GM23338 (cell line): Measurements from ENCODE around the gene CCDC73. TPM values are rescaled to one million over a fixed set of nuclear protein-coding genes. Genes with fewer than 3 reads are reported as not detected.

Experiments
- ATAC-seq: fragments of 200-7000 bp; cut with Tn5 transposase; 3 replicates; pipeline ENCODE4 v1.9.1; 2020
- DNase-seq: peaks from one replicate; pipeline ENCODE4 v3.0.0-alpha.2; 2015; ENCODE audit warnings: low spot score
- H2AFZ ChIP-seq: fragments of 200-600 bp; sonication (generic); 2 replicates; pipeline ENCODE4 v1.8.0; 2016; ENCODE audit warnings: antibody characterized with exemption, mild to moderate bottlenecking, moderate library complexity
- H3F3A ChIP-seq: fragments of 200-600 bp; sonication (generic); replicated peaks from 2 replicates; pipeline ENCODE4 v1.8.0; 2017; ENCODE audit warnings: antibody characterized with exemption, mixed run types, low read depth
- H3K27ac ChIP-seq: fragments of 200-600 bp; sonication (generic); 2 replicates; pipeline ENCODE4 v1.6.1; 2016; ENCODE audit warnings: low read depth
- H3K27me3 ChIP-seq: fragments of 200-600 bp; sonication (generic); 2 replicates; pipeline ENCODE4 v1.8.0; 2016; ENCODE audit warnings: mild to moderate bottlenecking, mixed run types, moderate library complexity; ENCODE audit not compliant: insufficient read depth
- H3K36me3 ChIP-seq: fragments of 200-600 bp; sonication (generic); 2 replicates; pipeline ENCODE4 v1.8.0; 2016; ENCODE audit warnings: mild to moderate bottlenecking; ENCODE audit not compliant: insufficient read depth
- H3K4me1 ChIP-seq: fragments of 200-600 bp; sonication (generic); 2 replicates; pipeline ENCODE4 v1.8.0; 2016; ENCODE audit warnings: mild to moderate bottlenecking, moderate library complexity; ENCODE audit not compliant: insufficient read depth
- H3K4me2 ChIP-seq: fragments of 200-600 bp; sonication (generic); 2 replicates; pipeline ENCODE4 v1.7.1; 2017; ENCODE audit warnings: mixed run types
- H3K4me3 ChIP-seq: fragments of 200-600 bp; sonication (generic); 2 replicates; pipeline ENCODE4 v1.6.1; 2016; ENCODE audit warnings: mixed run types
- H3K79me2 ChIP-seq: fragments of 200-600 bp; sonication (generic); replicated peaks from 2 replicates; pipeline ENCODE4 v1.8.0; 2017; ENCODE audit warnings: mild to moderate bottlenecking; ENCODE audit not compliant: insufficient read depth
- H3K9me2 ChIP-seq: fragments of 200-600 bp; sonication (generic); 2 replicates; pipeline ENCODE4 v1.8.0; 2017; ENCODE audit not compliant: insufficient read depth
- H4K20me1 ChIP-seq: fragments of 200-600 bp; sonication (generic); replicated peaks from 2 replicates; pipeline ENCODE4 v1.8.0; 2017; ENCODE audit warnings: mild to moderate bottlenecking; ENCODE audit not compliant: insufficient read depth
- H3K27ac Mint-ChIP-seq: 2 replicates; pipeline ENCODE4 v1.8.0; 2020; ENCODE audit warnings: inconsistent platforms, mild to moderate bottlenecking, moderate library complexity, mixed read lengths
- H3K27me3 Mint-ChIP-seq: 3 replicates; pipeline ENCODE4 v1.8.0; 2022; ENCODE audit warnings: low read depth, mild to moderate bottlenecking, moderate library complexity, mixed read lengths, inconsistent platforms; ENCODE audit not compliant: insufficient read depth, poor library complexity
- H3K36me3 Mint-ChIP-seq: 3 replicates; pipeline ENCODE4 v1.8.0; 2021; ENCODE audit warnings: low read depth, mild to moderate bottlenecking, inconsistent platforms, moderate library complexity, mixed read lengths
- H3K4me1 Mint-ChIP-seq: 3 replicates; pipeline ENCODE4 v1.8.0; 2020; ENCODE audit warnings: mild to moderate bottlenecking, inconsistent platforms, mixed read lengths
- H3K4me3 Mint-ChIP-seq: 3 replicates; pipeline ENCODE4 v1.8.0; 2021; ENCODE audit warnings: moderate library complexity, mild to moderate bottlenecking, inconsistent platforms, mixed read lengths
- H3K9me3 Mint-ChIP-seq: 3 replicates; pipeline ENCODE4 v1.8.0; 2020; ENCODE audit warnings: moderate library complexity, mild to moderate bottlenecking, inconsistent platforms, mixed read lengths
- CTCF ChIP-seq, 2 experiments: fragments of 200-600 bp in 1 of 2; sonication (generic) in 1 of 2; conservative IDR thresholded peaks; 2 replicates each; pipeline versions ENCODE4 v1.5.1 to v1.6.1; 2016 to 2017; ENCODE audit warnings: antibody characterized with exemption in 2 of 2, low read depth in 2 of 2, mild to moderate bottlenecking in 2 of 2, moderate library complexity in 1 of 2
- ETS1 ChIP-seq: IDR thresholded peaks from 2 replicates; pipeline ENCODE4 v1.6.1; 2016; ENCODE audit warnings: antibody characterized with exemption
- EZH2 ChIP-seq: fragments of 200-600 bp; sonication (generic); IDR thresholded peaks from one replicate; pipeline ENCODE4 v1.8.0; 2017; ENCODE audit warnings: antibody characterized with exemption, mild to moderate bottlenecking, low read depth; ENCODE audit not compliant: unreplicated experiment
- JUNB ChIP-seq: IDR thresholded peaks from one replicate; pipeline ENCODE4 v1.6.1; 2016; ENCODE audit warnings: antibody characterized with exemption; ENCODE audit not compliant: unreplicated experiment
- NANOG ChIP-seq: IDR thresholded peaks from 2 replicates; pipeline ENCODE4 v1.6.1; 2016; ENCODE audit warnings: antibody characterized with exemption, borderline replicate concordance
- POLR2AphosphoS5 ChIP-seq: IDR thresholded peaks from 2 replicates; pipeline ENCODE4 v1.6.1; 2016; ENCODE audit warnings: antibody characterized with exemption, low read depth
- ZNF114 ChIP-seq: fragments of 250-450 bp; sonication (Bioruptor Pico); IDR thresholded peaks from 2 replicates; pipeline ENCODE4 v1.5.0; 2020; ENCODE audit warnings: mild to moderate bottlenecking, moderate library complexity
- ZNF331 ChIP-seq: fragments of 250-450 bp; sonication (Bioruptor Pico); IDR thresholded peaks from 2 replicates; pipeline ENCODE4 v1.5.0; 2020; ENCODE audit warnings: low read depth, mild to moderate bottlenecking, moderate library complexity
- ZNF462 ChIP-seq: fragments of 250-450 bp; sonication (Bioruptor Pico); IDR thresholded peaks from 2 replicates; pipeline ENCODE4 v1.5.0; 2020; ENCODE audit warnings: mild to moderate bottlenecking, moderate library complexity
- polyA plus RNA-seq: library from polyadenylated mRNA; unstranded; fragments of >200 nt; fragmentation: Nextera tagmentation; extraction: Ambion mirVana; gene quantifications from 2 replicates; pipeline ENCODE4 v1.2.1, GENCODE V29; 2016
- total RNA-seq: library from RNA; depleted of rRNA; stranded (reverse); fragments of >200 nt; shearing (Covaris generic); gene quantifications from 2 replicates; pipeline ENCODE4 v1.2.3, GENCODE V29; 2014
- TF ChIP-seq, protein P1 (sequence below): IDR thresholded peaks from one replicate; pipeline ENCODE4 v1.6.1; 2018; ENCODE audit warnings: antibody characterized with exemption; ENCODE audit not compliant: unreplicated experiment

The CCDC73 gene
- total and polyA plus RNA-seq, 2 experiments from 2014 or later, result 0.06 TPM; not detected in 1

DNA sequence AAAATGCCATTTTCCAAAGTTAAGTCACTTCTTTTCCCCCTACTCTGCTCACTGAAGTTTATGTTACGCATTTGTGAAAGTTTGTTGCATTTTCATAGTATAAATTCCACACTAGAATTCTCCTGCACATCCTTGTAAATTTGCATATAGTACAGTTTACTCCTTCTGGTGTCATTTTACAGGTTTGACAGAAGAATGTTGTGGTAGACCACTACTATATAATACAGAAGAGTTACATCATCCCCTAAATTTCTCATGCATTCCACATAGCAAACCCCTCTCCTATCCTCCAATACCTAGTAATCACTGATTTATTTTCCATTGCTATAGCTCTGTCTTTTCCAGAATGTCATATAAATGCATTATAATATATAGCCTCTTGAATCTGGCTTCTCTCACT, 64.5 kb downstream of the CCDC73 start (continued):
- TF ChIP-seq ZNF462 (no peak), POLR2AphosphoS5 (no peak)

- ATAC-seq, result no peak
- H3K4me3 Mint-ChIP-seq, result no peak overlapping the region
- Histone ChIP-seq H3K36me3 (no peaks in the 10 kb centered on the region), H3K4me2 (no peak overlapping the region), H3K9me2 (no peaks in the 10 kb centered on the region), H3K27me3 (no peaks in the 10 kb centered on the region), H3K79me2 (no peaks in the 10 kb centered on the region), H3K27ac (no peak overlapping the region), H3K4me3 (no peak overlapping the region), H3F3A (no peaks in the 10 kb centered on the region), H4K20me1 (no peaks in the 10 kb centered on the region), H2AFZ (no peak overlapping the region), H3K4me1 (no peaks in the 10 kb centered on the region)
- H3K36me3 Mint-ChIP-seq, result no peaks in the 10 kb centered on the region
- no peaks in the 10 kb centered on the region; the same call in 1 of the 3 replicates for H3K4me1 Mint-ChIP-seq
- TF ChIP-seq JUNB (no peak), NANOG (no peak), CTCF (conservative IDR thresholded peaks at IDR 0.05; ENCODE audit: low read depth in 2 of 2) (no peak), ZNF331 (no peak), ETS1 (no peak), POLR2AphosphoS5 (no peak), EZH2 (no peak), ZNF114 (CRISPR knock-in tag) (no peak)
- TF ChIP-seq, protein P1, sequence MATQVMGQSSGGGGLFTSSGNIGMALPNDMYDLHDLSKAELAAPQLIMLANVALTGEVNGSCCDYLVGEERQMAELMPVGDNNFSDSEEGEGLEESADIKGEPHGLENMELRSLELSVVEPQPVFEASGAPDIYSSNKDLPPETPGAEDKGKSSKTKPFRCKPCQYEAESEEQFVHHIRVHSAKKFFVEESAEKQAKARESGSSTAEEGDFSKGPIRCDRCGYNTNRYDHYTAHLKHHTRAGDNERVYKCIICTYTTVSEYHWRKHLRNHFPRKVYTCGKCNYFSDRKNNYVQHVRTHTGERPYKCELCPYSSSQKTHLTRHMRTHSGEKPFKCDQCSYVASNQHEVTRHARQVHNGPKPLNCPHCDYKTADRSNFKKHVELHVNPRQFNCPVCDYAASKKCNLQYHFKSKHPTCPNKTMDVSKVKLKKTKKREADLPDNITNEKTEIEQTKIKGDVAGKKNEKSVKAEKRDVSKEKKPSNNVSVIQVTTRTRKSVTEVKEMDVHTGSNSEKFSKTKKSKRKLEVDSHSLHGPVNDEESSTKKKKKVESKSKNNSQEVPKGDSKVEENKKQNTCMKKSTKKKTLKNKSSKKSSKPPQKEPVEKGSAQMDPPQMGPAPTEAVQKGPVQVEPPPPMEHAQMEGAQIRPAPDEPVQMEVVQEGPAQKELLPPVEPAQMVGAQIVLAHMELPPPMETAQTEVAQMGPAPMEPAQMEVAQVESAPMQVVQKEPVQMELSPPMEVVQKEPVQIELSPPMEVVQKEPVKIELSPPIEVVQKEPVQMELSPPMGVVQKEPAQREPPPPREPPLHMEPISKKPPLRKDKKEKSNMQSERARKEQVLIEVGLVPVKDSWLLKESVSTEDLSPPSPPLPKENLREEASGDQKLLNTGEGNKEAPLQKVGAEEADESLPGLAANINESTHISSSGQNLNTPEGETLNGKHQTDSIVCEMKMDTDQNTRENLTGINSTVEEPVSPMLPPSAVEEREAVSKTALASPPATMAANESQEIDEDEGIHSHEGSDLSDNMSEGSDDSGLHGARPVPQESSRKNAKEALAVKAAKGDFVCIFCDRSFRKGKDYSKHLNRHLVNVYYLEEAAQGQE, result no peak
- H3K9me3 Mint-ChIP-seq, result no peaks in the 10 kb centered on the region
- H3K27me3 Mint-ChIP-seq, result no peaks in the 10 kb centered on the region
- no peak overlapping the region for H3K27ac Mint-ChIP-seq
- no peak for DNase-seq
These were observed 71.1 kb downstream of the CCDC73 start for GRCh38 chr11:32723332-32723731.
